ENCODE results near the gene ESRRA.

Gene ESRRA

GRCh38 chr11:64275031-64275800 is 30.1 kb upstream of the ESRRA start:
- DNase-seq (ENCODE audit: low read depth), result no peak

- no peak for DNase-seq (ENCODE audit: low read depth)
These were observed 29.5 kb upstream of the ESRRA start for GRCh38 chr11:64275841-64276240.

- DNase-seq (ENCODE audit: low read depth), result peak; percentile 48
These were observed 28.5 kb upstream of the ESRRA start for GRCh38 chr11:64276653-64277431.

- no peak for DNase-seq (ENCODE audit: low read depth)
These were observed 26.6 kb upstream of the ESRRA start for GRCh38 chr11:64278576-64279190.

- no peak for DNase-seq (ENCODE audit: low read depth)
These were observed 23.2 kb upstream of the ESRRA start for GRCh38 chr11:64281957-64282770.

- DNase-seq (ENCODE audit: low read depth), result no peak
These were observed 22.2 kb upstream of the ESRRA start for GRCh38 chr11:64283092-64283491.

- peak; percentile 92 for DNase-seq (ENCODE audit: low read depth)
These were observed 21.0 kb upstream of the ESRRA start, which contains the start of gene BAD for GRCh38 chr11:64284048-64284961. TSS of gene BAD (minus strand) at chr11:64284665. CDS start at chr11:64284368, 297 bp downstream.

- DNase-seq (ENCODE audit: low read depth), result peak; percentile 76
These were observed 20.1 kb upstream of the ESRRA start, which contains the start of gene GPR137 for GRCh38 chr11:64284962-64285884. TSS of gene GPR137 (plus strand) at chr11:64285848. CDS start at chr11:64286525, 677 bp downstream.

GRCh38 chr11:64285885-64286800 is 19.2 kb upstream of the ESRRA start:
- DNase-seq (ENCODE audit: low read depth), result no peak

GRCh38 chr11:64286801-64287159 is 18.5 kb upstream of the ESRRA start:
- DNase-seq (ENCODE audit: low read depth), result no peak

GRCh38 chr11:64287676-64288352 is 17.5 kb upstream of the ESRRA start:
- no peak for DNase-seq (ENCODE audit: low read depth)

GRCh38 chr11:64288353-64288750 is 17.0 kb upstream of the ESRRA start:
- DNase-seq (ENCODE audit: low read depth), result no peak

- DNase-seq (ENCODE audit: low read depth), result no peak
These were observed 16.2 kb upstream of the ESRRA start for GRCh38 chr11:64289002-64289564.

GRCh38 chr11:64290352-64291261 is 14.7 kb upstream of the ESRRA start:
- no peak for DNase-seq (ENCODE audit: low read depth)

GRCh38 chr11:64291262-64291751 is 14.0 kb upstream of the ESRRA start, which contains the start of gene KCNK4:
TSS of gene KCNK4 (plus strand) at chr11:64291302. CDS start at chr11:64293019, 1,717 bp downstream.
- no peak for DNase-seq (ENCODE audit: low read depth)

GRCh38 chr11:64291752-64292459 is 13.4 kb upstream of the ESRRA start:
- DNase-seq (ENCODE audit: low read depth), result no peak
